ENCODE results near the gene GALT.

GALT gene

GRCh38 chr9:34684145-34684544 is 37.7 kb downstream of the GALT start:
- DNase-seq (ENCODE audit: low read depth): no peak

GRCh38 chr9:34684816-34685215 is 38.3 kb downstream of the GALT start:
- no peak for DNase-seq (ENCODE audit: low read depth)

DNA sequence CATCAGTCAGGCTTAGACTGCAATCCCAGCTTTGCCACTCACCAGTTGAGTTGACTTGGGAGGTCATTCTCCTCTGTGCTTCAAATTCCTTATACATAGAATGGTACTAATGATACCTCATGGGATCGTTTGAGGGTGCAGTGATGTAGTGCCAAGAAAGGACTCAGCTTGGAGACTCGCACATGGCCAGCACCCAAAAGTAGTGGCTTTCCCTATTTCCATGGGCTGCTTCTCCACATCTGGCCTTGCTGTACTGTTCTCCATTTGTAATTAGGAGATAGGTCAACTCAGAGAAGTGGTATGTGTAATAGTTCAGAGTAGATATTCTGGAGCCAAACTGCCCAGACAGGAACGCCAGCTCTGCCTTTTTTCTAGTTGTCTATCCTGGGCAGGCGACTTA is 39.1 kb downstream of the GALT start:
- DNase-seq (ENCODE audit: low read depth): no peak

DNA sequence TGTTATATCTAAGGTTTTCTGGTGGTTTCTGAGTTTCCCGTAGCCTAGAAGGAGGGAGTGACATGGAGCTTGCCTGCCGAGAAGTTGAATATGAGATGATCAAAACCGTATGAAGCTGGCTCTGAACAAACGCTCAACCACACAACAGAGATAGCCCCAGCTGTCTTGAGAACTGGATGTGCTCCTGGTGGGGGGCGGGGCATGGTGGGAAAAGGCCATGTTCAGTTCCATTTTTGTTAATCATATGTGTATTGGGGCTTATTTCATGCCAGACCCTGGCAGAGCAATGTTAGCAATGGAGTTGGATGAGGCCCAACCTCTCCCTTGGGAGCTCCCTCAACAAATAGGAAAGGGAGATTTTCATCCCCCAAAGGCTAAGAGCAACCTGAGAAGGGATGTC is 39.8 kb downstream of the GALT start:
- DNase-seq (ENCODE audit: low read depth): peak; percentile 65

DNA sequence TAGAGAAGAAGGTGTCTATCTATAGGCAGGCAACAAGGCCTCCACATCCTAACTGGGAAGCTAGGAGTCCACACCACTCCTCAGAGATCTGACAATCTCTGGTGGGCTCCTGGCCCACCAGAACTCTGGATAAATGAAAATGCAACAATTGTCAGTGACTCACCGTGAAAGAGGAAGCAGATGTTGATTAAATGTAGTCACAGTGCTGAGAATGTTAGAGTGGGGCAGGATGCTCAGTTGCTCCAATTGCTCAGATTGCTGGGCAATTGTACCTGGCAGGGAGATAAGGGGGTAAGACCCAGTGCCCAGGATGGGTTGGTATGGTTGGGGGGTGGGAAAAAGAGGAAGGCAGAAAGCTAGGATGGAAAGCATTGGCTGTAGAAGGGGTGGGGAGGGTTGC is 40.3 kb downstream of the GALT start:
- no peak for DNase-seq (ENCODE audit: low read depth)

DNA sequence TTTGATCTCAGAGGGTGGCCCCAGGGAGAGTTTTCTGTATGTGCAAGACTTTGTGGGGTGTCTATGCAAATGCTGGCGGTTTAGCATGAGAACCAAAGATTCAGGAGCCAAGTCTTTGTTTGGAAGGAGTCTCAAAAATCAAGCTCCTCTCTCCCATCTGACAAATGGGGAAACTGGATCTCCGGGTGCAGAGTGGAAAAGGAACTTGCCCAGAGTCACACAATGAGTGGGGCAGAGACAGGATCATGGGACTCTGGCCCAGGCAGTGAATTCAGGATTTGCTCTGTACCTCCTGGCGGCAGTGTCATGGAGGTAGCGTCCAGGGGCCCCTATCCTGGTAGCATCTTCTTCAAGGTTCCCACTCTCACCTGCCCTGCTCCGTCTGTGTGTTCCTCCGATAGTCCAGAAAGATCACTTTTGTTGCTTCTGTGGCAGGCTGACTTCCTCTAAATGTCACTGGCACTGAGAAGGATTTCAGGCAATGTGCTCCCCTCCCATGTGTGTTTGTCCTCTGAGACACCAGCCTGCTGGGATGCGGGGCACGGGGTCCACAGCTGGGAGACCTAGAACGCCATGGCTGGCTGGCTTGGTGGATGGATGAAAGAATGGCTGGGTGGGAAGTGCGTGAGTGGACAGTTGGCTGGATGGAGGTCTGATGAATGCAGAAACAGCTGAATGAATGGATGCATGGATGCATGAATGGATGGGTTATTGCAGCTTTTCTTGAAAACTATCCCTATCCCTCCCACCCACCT is 41.0 kb downstream of the GALT start:
- no peak for DNase-seq (ENCODE audit: low read depth)

DNA sequence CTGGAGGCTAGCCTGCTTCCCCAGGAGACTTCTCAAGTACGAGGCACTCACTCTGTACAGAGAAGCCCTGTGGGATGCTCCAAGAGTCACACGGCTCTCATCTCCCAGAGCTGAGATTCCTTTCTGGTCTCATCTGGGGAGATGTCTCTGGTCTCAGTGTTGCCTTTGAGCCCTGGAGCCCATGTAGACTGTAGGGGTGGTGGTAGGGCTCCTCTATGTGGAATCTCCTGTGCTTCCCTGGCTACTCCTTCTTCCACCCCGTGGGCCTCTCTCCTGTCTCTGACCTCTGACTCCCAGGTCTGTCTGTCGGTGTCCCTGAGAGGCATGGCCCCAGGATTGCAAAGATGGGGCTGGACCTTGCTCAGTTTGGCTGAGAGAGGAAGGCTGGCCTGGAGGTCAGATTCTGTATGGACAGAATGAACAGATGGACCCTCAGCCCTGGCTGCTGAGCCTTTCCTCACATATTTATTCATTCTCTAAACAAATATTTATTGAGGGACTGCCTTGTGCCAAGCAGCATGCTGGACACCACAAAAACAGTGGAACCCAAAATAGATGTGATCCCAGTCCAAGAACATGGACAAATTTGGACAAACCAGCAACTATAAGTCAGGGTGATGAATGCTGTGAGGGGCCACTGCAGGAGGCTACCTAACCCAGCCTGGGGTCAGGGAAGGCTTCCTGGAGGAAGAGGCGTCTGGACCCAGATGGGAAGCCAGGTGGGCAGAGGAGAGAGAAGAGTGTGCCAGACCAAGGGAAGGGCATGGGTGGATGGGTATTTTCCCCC is 42.0 kb downstream of the GALT start:
- no peak for DNase-seq (ENCODE audit: low read depth)

GRCh38 chr9:34689116-34689470 is 42.6 kb downstream of the GALT start:
- no peak for DNase-seq (ENCODE audit: low read depth)

GRCh38 chr9:34689512-34689911 is 43.0 kb downstream of the GALT start:
- no peak for DNase-seq (ENCODE audit: low read depth)

DNA sequence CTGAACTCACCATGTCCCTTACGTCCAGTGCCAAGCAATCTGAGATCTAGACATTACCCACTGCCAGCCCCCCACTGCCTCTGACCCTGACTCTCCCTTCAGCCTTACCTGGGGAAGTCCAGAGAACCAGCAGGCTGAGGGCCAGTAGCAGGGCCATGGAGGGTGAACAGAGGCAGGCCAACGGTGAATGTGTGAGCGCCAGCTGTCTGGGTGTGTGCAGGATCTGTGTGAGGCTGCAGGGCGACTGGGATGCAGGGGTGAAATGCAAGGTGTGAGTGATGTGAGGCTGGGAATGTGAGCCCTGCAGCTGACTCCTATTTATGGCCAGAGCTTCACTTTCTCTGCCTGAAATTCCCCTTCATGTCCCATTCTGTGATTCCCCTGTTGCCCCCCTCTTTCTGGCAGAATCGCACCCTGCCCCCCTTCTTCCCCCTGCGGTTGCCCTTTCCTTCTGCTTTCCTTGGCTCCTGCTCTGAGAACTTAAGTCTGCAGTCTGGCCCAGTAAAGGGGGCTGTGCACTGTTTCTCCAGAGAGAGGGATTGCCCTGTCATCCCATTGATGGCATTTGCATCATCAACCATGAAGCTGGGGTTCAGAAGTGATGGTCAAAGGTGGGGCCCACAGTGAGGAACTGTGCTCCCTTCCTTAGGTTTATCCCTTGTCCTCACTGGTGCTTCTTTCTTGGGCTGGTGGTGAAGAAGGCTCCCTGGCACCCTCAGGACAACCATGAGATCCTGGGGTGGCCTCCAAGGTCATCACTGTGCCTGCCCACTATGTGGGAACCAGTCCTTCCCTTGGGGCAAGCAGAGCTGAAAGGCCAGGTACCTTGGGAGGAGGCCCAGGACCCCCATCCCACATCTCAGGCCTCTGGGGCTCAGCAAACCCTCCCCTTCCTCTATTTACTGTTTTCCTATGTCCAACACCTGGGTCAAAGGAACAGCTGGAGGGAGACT is 44.8 kb downstream of the GALT start, which contains the start of gene CCL19:
Gene CCL19 (minus strand): TSS at position 294 of the 953 bp plus-strand sequence. CDS start 137 bp downstream, at position 157.
- no peak for DNase-seq (ENCODE audit: low read depth)

DNA sequence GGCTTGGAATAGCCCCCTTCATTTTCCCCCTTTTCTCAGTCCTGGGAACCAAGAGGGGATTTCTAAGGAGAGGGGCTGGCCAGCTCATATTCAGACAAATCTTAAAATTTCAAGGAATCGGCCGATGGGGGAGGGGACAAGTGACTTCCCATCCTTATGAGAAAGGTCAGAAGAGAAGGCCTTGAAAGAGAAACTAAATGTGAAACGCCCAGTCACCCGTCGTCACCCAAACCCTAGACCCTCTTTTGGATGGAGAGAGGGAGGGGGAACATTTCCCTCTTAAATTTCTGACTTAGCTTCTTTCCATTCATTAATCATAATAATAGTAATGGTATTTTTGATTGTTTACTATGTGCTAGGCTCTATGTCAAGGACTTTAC is 45.5 kb downstream of the GALT start:
- DNase-seq (ENCODE audit: low read depth): no peak

- DNase-seq (ENCODE audit: low read depth): no peak
Observed at GRCh38 chr9:34693560-34693959, 47.1 kb downstream of the GALT start.

DNA sequence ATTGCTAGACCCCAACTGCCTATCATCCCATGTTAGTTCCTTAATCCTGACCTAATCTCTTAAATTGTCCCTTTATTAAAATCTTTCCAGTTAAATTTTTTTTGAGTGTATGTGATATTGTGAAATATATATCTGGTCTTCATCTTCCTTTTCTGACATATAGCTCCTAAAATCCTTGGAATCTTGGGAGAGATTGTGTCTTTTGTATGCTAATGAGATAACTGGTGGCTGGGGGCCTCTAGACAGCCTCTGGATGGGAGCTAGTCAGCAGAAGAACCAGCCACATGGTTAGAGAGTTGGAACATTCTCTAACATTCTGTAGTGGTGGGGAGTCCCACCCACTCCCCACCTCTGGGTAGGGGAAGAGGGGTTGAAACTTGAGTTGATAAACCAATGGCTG is 48.3 kb downstream of the GALT start:
- DNase-seq (ENCODE audit: low read depth): no peak

Data from fibroblast of the conjunctiva (primary cell).